ENCODE results near the gene FMN1.

- TF ChIP-seq CTCF (conservative IDR thresholded peaks at IDR 0.05; ENCODE audit: low read depth, low read length) (no peak), EZH2 (IDR thresholded peaks at IDR 0.05; ENCODE audit: borderline replicate concordance, low read depth, low read length, poor library complexity, severe bottlenecking) (no peak)
Measured at GRCh38 chr15:33045066-33045810, 149.3 kb downstream of the FMN1 start.

Data from A673 (cell line).